K562 (cell line): ENCODE results near the gene GJA10. TPM values are rescaled to one million over a fixed set of nuclear protein-coding genes. Genes with fewer than 3 reads are reported as not detected.

Source experiments
- BACH1 ChIP-seq: fragments of 200-800 bp; sonication (Bioruptor generic); IDR thresholded peaks from 2 replicates; pipeline ENCODE4 v1.6.1; 2016; ENCODE audit warnings: missing genetic modification characterization, missing compliant biosample characterization
- CBFA2T2 ChIP-seq: fragments of 450-650 bp; conservative IDR thresholded peaks from 2 replicates; pipeline ENCODE4 v1.6.1; 2017; ENCODE audit warnings: mild to moderate bottlenecking
- CCNT2 ChIP-seq: IDR thresholded peaks from 2 replicates; pipeline ENCODE4 v1.6.1; 2011; ENCODE audit warnings: borderline replicate concordance, low read depth, mild to moderate bottlenecking, moderate library complexity, mixed read lengths, low read length; ENCODE audit not compliant: insufficient read length; ENCODE audit errors: extremely low read depth
- CREB1 ChIP-seq, 2 experiments: sonication (generic) in 1 of 2; formaldehyde crosslinking in 1 of 2; IDR thresholded peaks; 2 replicates each; pipeline versions ENCODE4 v1.6.1 to v1.8.0; 2012 to 2022; ENCODE audit warnings: inconsistent platforms in 1 of 2, mild to moderate bottlenecking in 1 of 2, missing genetic modification reagents in 1 of 2, moderate library complexity in 1 of 2
- DPF2 ChIP-seq: fragments of 450-650 bp; IDR thresholded peaks from 2 replicates; pipeline ENCODE4 v1.6.1; 2016
- GATA2 ChIP-seq: sonication (generic); formaldehyde crosslinking; IDR thresholded peaks from 2 replicates; pipeline ENCODE4 v1.4.0; 2020; ENCODE audit warnings: mild to moderate bottlenecking, missing genetic modification reagents
- KDM1A ChIP-seq, 2 experiments: fragments of 450-650 bp; IDR thresholded peaks; 2 replicates each; pipeline ENCODE4 v1.6.1; 2016; ENCODE audit warnings: mild to moderate bottlenecking in 2 of 2
- KLF16 ChIP-seq: IDR thresholded peaks from 2 replicates; pipeline ENCODE4 v1.6.1; 2016; ENCODE audit warnings: antibody characterized with exemption
- L3MBTL2 ChIP-seq: fragments of 450-650 bp; IDR thresholded peaks from 2 replicates; pipeline ENCODE4 v1.6.1; 2016; ENCODE audit warnings: mild to moderate bottlenecking, moderate library complexity
- MTA2 ChIP-seq: fragments of 450-650 bp; IDR thresholded peaks from 2 replicates; pipeline ENCODE4 v1.6.1; 2016; ENCODE audit warnings: low read depth
- MTF1 ChIP-seq: fragments of 250-450 bp; sonication (Bioruptor Pico); IDR thresholded peaks from 2 replicates; pipeline ENCODE4 v1.9.0; 2021; ENCODE audit warnings: moderate library complexity, mild to moderate bottlenecking, inconsistent platforms, borderline replicate concordance
- NCOR1 ChIP-seq: fragments of 450-650 bp; IDR thresholded peaks from 2 replicates; pipeline ENCODE4 v1.6.1; 2016; ENCODE audit warnings: mild to moderate bottlenecking, moderate library complexity
- NFIC ChIP-seq: fragments of 450-650 bp; IDR thresholded peaks from 2 replicates; pipeline ENCODE4 v1.6.1; 2017; ENCODE audit warnings: mild to moderate bottlenecking, inconsistent platforms
- POLR2AphosphoS5 ChIP-seq: IDR thresholded peaks from 2 replicates; pipeline ENCODE4 v1.6.1; 2011; ENCODE audit warnings: mild to moderate bottlenecking, low read depth, low read length, moderate library complexity; ENCODE audit not compliant: control insufficient read depth, insufficient read depth
- RCOR1 ChIP-seq, 2 experiments: IDR thresholded peaks; 2 replicates each; pipeline ENCODE4 v1.6.1; 2012; ENCODE audit warnings: low read depth in 2 of 2, low read length in 2 of 2, borderline replicate concordance in 1 of 2, improper control_type of control experiment in 1 of 2
- SMARCA4 ChIP-seq: fragments of 450-650 bp; IDR thresholded peaks from 2 replicates; pipeline ENCODE4 v1.6.1; 2016
- SMARCC2 ChIP-seq: fragments of 450-650 bp; IDR thresholded peaks from 2 replicates; pipeline ENCODE4 v1.6.1; 2017; ENCODE audit warnings: antibody characterized with exemption, moderate library complexity, mild to moderate bottlenecking, low read depth
- SOX6 ChIP-seq: fragments of 450-650 bp; IDR thresholded peaks from 2 replicates; pipeline ENCODE4 v1.6.1; 2014; ENCODE audit warnings: mild to moderate bottlenecking
- SP1 ChIP-seq: sonication (generic); formaldehyde crosslinking; IDR thresholded peaks from 2 replicates; pipeline ENCODE4 v1.8.1; 2022; ENCODE audit warnings: mild to moderate bottlenecking, missing genetic modification reagents
- STAT5A ChIP-seq: IDR thresholded peaks from 2 replicates; pipeline ENCODE4 v1.6.1; 2012; ENCODE audit warnings: low read length, inconsistent platforms, borderline replicate concordance
- TAL1 ChIP-seq: fragments of 450-650 bp; IDR thresholded peaks from 2 replicates; pipeline ENCODE4 v1.6.1; 2016; ENCODE audit warnings: mild to moderate bottlenecking
- TCF3 ChIP-seq: sonication (generic); formaldehyde crosslinking; IDR thresholded peaks from 2 replicates; pipeline ENCODE4 v1.4.0; 2020; ENCODE audit warnings: mild to moderate bottlenecking, missing genetic modification reagents
- TEAD4 ChIP-seq, 2 experiments: sonication (generic) in 1 of 2; formaldehyde crosslinking in 1 of 2; IDR thresholded peaks; 2 replicates each; pipeline versions ENCODE4 v1.6.1 to v1.8.0; 2012 to 2022; ENCODE audit warnings: borderline replicate concordance in 1 of 2, inconsistent platforms in 1 of 2, low read length in 1 of 2, mild to moderate bottlenecking in 1 of 2, missing genetic modification reagents in 1 of 2
- polyA plus RNA-seq, 8 experiments: library from polyadenylated mRNA; depleted of rRNA in 4 of 8; stranded (reverse) in 5 of 8; unstranded in 3 of 8; fragments of >200 nt; fragmentation: Nextera tagmentation in 2 of 8; fragmentation: Illumina TruSeq in 1 of 8; extraction: Ambion mirVana in 2 of 8; extraction: Trizol in 1 of 8; gene quantifications; 2 replicates each; pipeline versions ENCODE4 v1.2.1 to v1.2.3, GENCODE V29; 2011 to 2014; ENCODE audit warnings: inconsistent platforms in 1 of 8, missing spikeins in 1 of 8
- total RNA-seq, 7 experiments: library from RNA; depleted of rRNA in 6 of 7; stranded (reverse); fragments of >200 nt in 6 of 7; fragmentation: Illumina TruSeq in 2 of 7; extraction: Trizol in 2 of 7; gene quantifications; 2 replicates each; pipeline versions ENCODE4 v1.2.1 to v1.2.3, GENCODE V29; 2011 to 2021; ENCODE audit warnings: low replicate concordance in 1 of 7
- TF ChIP-seq, protein P1 (sequence below): fragments of 250-450 bp; sonication (Bioruptor Pico); IDR thresholded peaks from 2 replicates; pipeline ENCODE4 v1.8.0; 2022; ENCODE audit warnings: moderate library complexity, mild to moderate bottlenecking, inconsistent platforms

The GJA10 gene
- total and polyA plus RNA-seq, 9 of the 15 experiments (the other 6 are each of a cell fraction or from before 2014, with no cell fraction given), result not detected

DNA sequence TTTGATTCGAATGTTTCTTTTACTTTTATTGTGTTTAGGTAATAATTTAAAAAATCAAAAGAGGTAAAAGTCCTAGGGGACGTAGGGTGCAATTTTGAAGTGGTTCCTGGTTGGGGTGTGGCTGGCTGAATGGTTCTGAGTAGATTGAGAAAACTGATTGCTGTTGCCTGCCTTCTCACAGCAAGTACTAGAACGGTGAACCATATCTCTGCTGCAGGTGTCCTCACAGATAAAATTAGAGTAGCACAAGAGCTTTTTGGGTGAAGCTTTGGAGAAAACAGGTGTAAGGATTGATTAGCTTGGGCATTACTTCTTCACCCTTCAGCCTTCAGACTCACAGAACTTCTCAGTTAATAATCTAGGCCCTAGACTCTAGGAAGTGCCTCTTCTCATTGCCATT is 19.8 kb upstream of the GJA10 start (continued):
- TF ChIP-seq TEAD4 (IDR thresholded peaks at IDR 0.05; ENCODE audit: low read length), result peak; percentile 88
- TF ChIP-seq TEAD4 (CRISPR knock-in tag; IDR thresholded peaks at IDR 0.05; ENCODE audit: borderline replicate concordance), result no peak
- TF ChIP-seq SMARCA4, result peak; percentile 78
- TF ChIP-seq CREB1 (IDR thresholded peaks at IDR 0.05), result peak; percentile 36; the same call in 1 of the 2 replicates
- TF ChIP-seq CREB1 (CRISPR knock-in tag; IDR thresholded peaks at IDR 0.05), result no peak
- TF ChIP-seq NCOR1, result peak; percentile 69
- TF ChIP-seq SMARCC2, result peak; percentile 36; the same call in 1 of the 2 replicates
- TF ChIP-seq MTA2, result peak; percentile 67; the same call in 1 of the 2 replicates
- TF ChIP-seq GATA2 (CRISPR knock-in tag), result peak; percentile 43; the same call in 1 of the 2 replicates
- TF ChIP-seq STAT5A, result peak; percentile 69
- peak; percentile 79 for TF ChIP-seq CBFA2T2
- TF ChIP-seq KLF16, result 0 out of 2 replicates have a peak, but pooled peaks have one; percentile 14
- peak; percentile 60 for TF ChIP-seq CCNT2
- TF ChIP-seq SOX6, result peak; percentile 39; the same call in 1 of the 2 replicates
- no peak for TF ChIP-seq L3MBTL2
- TF ChIP-seq NFIC, result peak; percentile 35; the same call in 1 of the 2 replicates
- peak; percentile 81 for TF ChIP-seq TCF3 (CRISPR knock-in tag)
- peak; percentile 58 to 63 for TF ChIP-seq KDM1A (IDR thresholded peaks at IDR 0.05)
- TF ChIP-seq RCOR1 (IDR thresholded peaks at IDR 0.05; ENCODE audit: borderline replicate concordance in 1 of 2, low read depth in 2 of 2, low read length in 2 of 2), result peak in 1 of 2 experiments; percentile 66; a peak in 1 of 4 replicates
- TF ChIP-seq TAL1, result peak; percentile 84
- peak; percentile 72 for TF ChIP-seq POLR2AphosphoS5
- TF ChIP-seq BACH1 (tag), result no peak
- no peak for TF ChIP-seq SP1 (CRISPR knock-in tag)
- TF ChIP-seq DPF2, result peak; percentile 85
- TF ChIP-seq MTF1 (CRISPR knock-in tag), result no peak
- TF ChIP-seq, protein P1, sequence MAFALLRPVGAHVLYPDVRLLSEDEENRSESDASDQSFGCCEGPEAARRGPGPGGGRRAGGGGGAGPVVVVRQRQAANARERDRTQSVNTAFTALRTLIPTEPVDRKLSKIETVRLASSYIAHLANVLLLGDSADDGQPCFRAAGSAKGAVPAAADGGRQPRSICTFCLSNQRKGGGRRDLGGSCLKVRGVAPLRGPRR, result no peak
